Stimulated activated CD4-positive, alpha-beta T cell treated with anti-CD3 and anti-CD28 coated beads, TNF-alpha, amount 100 ng/mL, for 48 hours (primary cell): ENCODE results near the gene RNF220.
"Not testable (repeated sequence)": the region's sequence is repeated elsewhere in the genome, so short reads cannot be mapped to it uniquely, and the experiment has no call there.

Experiments
- DNase-seq, 3 donors: peaks; one replicate each; pipeline ENCODE4 v3.0.0-alpha.2; 2020; ENCODE audit warnings: low read depth in 3 of 3

The RNF220 gene

DNA sequence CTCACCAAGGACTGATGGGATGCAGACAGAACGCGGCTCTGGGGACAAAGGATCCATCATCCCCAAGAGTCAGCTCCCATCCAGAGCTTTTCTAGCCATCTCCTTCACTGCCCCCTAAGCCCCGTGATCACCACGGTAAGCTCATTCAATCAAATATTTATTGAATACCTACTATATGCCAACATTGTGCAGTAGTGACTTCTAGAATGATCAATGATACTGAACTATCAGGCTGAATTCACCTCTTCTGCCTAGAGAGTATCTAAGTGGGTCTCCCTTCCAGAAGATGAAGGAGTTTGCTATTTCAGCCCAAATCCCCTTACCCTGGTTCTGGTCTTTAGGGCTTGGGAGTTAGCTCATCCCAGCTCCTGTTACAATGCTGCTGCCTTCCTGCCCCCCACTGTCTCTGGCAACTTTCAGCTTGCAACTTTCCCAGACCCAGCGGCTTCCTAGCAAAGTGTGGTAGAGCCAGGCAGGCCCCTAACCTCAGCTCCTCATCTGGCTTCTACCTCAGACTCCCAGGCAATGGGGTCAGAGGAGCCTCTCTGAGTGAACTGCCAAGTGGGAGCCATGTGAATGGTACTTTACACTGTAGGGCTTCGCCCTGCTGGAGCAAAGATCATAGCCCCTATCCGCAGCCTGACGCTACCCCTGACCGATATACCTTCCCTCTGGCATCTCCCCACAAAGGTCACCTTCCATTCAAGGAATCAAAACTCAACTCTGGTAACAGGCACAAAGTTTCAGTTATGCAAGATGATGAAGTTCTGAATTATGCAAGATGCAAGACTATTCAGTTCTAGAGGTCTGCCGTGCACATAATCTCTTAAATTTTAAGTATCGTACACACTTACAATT lies 248.3 kb downstream of the RNF220 start:
- DNase-seq: no peak

DNA sequence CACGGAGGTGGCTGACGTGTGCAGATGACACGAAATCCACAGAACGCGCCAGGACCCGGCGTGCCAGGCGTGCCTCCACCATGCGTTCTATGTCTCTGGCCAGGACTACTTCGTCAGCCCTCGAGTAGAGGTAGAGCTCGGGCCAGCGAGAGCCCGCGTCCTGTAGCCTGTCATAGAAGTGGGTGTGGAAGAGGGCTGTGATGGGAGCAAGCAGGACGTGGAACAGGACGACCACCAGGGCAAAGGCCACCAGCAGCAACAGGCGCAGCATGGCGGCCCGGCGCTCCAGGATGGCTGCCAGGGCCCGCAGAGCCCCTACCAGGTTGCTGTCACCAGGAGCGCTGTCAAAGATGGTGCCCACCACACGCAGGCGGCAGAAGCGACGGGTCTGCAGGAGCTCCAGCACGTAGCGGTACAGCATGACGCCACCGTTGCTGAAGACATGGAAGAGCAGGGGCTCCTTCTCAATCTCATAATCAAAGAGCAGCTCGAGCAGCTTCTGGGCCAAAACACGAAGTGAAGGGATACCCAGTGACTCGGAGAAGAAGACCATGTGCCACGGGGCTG lies 249.6 kb downstream of the RNF220 start:
- DNase-seq: no peak

DNA sequence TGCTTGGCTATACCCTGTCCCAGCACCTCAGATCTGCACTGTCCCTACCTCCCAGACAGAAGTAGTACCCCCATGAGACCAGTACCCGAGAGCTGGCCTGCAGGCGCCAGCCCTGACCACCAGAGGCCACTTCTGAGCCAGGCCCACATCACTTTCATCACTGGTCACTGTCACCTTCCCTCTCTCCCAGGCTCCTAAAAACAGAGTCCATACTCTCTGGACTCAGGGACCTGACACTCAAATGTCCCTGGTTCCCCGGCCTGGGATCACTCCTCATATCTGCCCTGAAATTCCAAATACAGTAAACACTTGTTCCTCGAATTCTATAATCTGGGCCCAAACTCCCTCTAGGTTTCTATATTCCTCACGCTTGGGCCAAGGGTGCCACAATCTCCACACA lies 250.6 kb downstream of the RNF220 start:
- DNase-seq: no peak

DNA sequence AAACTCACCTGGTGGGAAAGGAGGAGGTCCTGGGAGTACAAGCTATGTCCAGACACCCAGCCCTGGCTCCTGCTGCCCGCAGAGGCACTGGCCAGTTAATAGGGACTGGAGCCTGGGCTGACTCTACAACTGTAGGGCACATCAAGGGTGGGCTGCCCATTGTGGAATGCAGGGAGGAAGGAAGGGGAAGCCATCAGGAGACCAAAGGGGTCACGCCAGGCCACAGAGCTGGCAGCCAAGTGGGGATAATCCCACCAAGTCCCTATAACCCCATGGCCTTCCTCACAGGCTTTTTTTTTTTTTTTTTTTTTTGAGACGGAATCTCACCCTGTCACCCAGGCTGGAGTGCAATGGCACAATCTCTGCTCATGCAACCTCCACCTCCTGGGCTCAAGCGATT lies 254.5 kb downstream of the RNF220 start:
- DNase-seq: no peak

DNA sequence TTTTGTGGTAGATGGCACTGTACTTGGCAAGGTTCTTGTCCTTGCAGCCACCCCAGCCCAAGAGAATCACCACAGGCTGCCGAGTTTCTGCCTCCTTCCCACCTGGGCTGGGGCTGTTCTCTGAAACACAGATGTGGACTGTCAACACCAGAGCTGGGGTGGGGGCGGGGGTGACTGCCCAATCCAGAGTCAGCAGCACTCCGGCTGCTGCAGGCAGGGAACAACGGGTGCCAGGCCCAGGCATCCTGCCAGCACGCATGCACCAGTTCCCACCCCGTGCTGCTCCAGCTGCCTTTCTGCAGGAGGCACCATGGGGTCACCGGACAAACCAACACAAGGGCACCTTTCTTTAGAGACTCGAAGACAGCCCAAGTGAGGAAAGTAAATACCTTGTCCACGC lies 255.1 kb downstream of the RNF220 start:
- no peak for DNase-seq

DNA sequence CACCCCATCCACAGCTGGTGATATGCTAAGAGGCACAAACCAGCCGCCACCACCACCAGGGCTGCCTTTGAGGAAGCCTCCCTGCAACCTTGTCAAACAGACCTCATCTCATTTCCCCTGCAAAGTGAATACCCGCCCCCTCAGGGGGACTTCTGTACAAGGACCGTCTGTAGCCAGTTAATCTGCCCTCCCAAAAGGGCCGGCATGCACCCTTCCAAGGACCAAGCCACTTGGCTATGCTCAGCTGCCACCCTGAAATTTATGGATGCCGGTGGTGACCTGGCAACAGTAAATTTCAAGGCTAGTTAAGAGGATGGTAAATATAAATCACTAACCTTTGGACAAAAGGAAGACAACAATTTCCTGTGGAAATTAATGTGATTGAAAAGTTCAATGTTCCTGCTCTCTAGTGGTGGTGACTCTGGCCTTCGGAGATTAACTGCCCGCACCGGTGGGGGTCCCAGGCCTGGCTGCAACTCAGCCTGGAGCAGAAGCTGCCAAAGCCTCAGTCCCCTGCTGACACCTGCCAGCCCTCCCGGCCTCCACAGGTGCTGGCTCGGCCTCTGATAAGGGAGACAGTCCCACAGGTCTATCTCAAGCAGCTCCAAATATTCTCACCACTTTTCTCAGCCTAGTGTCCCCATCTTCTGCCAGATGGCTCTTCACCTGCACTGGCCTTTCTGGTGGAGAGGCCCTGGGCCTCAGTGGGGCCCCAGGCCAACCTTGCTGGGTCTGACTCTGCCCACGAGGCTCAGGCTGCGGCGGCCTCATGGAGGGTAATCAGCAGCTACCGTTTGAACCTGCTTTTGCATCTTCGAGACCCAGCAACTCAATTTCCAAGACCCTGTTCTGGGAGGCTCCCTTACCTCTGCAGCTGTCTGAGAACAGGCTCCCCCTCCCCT lies 257.0 kb downstream of the RNF220 start:
- no peak for DNase-seq

- DNase-seq: no peak
These were observed 257.6 kb downstream of the RNF220 start for GRCh38 chr1:44662683-44663030.

GRCh38 chr1:44663417-44663816 lies 258.4 kb downstream of the RNF220 start:
- no peak for DNase-seq

DNA sequence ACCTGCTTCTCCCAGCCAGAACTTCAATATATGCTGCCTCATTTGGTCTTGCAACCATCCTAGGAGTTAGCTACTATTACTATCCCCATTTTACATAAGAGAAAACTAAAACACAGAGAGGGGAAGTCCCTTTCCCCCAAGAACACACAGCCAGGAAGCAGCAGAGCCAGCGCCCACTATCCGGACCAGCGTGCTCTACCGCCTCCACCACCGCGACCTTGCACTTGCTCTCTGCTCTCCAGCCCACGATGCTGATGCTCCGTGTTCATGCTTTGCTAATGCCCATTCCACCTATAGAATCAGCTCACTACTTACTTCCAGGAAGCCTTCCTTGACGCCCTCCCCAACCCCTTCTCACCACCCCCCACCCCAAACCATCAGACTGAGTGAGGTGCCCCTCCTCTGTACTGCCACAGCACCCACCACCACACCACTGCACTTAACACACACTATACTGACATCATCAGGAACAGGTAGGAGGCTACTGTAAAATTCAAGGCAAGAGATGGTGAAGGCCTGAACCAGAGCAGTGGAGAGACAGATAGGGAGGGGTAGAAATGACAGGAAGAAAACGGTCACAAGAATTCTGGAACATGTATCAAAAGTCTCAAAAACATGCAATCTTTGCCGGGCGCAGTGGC lies 259.8 kb downstream of the RNF220 start:
- DNase-seq: peak in 1 of 3 donors; percentile 7

DNA sequence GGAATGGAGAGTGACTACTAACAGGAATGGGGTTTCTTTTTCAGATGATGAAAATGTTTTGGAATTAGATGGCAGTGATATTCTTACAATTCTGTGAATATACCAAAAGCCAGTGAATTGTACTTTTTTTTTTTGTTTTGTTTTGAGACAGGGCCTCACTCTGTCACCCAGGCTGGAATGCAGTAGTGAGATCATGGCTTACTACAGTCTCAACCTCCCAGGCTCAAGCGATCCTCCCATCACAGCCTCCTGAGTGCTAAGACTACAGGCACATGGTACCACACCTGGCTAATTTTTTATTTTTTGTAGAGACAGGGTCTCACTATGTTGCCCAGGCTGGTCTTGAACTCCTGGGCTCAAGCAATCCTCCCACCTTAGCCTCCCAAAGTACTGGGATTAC lies 261.7 kb downstream of the RNF220 start:
- DNase-seq: not testable (repeated sequence)

DNA sequence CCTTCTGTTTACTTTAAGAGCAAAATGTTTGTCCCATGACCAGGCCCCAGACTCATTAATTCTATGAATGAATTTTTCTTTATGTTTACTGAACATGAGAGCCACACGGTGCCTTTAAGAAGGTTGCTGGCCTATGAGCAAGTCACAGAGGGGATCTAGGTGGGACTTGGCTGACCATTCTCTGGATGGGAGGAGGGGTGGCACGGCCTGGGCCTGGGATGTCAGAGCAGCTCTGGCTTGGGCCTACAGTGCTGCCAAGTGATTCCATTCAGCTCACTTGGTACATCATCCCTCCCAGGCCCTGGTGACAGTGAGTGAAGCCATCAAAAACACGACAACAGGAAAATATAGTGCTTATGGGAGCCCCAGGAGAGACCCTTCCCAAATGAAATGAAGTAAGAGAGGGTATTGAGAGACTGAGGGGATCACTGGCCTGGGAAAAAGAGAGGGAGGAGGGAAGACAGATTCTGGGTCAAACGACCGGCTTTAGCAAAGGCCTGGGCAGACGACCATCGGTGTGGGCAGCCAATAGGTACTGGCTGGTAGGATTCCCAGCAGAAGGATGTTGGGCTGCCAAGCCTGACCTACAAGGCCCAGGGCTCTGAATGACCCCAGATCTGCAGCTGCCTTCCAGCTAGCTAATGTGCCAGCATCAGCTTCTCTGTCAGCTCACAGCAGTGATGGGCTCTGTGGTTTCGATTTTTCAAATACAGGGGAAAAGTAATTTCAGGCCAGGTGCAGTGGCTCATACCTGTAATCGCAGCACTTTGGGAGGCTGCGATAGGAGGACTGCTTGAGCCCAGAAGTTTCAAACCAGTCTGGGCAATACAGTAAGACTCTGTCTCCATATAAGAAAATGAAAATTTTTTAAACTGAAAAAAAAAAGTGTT lies 265.9 kb downstream of the RNF220 start:
- DNase-seq: no peak

DNA sequence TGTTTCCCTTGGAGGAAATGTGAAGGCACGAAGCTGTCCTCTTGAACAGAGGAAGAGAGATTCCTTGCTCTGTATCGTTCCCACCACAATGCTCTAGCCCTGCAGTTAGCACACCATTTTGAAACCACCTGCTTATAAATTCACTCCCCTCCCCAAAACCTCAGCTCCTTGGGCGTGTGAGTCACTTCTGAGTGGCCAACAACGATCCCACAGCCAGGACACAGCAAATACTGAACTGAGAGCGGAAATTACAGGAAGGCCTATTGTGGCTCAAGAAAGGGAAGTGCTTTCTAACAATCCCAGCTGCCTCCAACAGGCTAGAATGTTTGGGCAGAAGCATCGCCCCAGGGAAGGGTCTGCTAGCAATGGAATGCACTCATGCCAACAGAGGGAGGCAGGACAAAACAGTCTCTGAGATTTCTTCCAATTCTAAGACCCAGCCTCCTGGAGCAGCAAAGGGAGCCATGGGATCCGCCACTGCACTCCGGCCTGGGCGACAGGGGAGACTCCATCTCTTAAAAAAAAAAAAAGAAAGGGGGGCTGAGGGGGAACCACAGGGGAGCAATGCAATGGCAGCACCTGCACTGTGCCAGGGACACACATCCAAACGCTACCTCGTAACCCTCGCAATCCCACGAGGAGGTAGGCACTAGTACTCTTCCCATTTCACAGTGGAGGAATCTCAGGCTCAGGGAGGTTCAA lies 267.4 kb downstream of the RNF220 start:
- DNase-seq: no peak

DNA sequence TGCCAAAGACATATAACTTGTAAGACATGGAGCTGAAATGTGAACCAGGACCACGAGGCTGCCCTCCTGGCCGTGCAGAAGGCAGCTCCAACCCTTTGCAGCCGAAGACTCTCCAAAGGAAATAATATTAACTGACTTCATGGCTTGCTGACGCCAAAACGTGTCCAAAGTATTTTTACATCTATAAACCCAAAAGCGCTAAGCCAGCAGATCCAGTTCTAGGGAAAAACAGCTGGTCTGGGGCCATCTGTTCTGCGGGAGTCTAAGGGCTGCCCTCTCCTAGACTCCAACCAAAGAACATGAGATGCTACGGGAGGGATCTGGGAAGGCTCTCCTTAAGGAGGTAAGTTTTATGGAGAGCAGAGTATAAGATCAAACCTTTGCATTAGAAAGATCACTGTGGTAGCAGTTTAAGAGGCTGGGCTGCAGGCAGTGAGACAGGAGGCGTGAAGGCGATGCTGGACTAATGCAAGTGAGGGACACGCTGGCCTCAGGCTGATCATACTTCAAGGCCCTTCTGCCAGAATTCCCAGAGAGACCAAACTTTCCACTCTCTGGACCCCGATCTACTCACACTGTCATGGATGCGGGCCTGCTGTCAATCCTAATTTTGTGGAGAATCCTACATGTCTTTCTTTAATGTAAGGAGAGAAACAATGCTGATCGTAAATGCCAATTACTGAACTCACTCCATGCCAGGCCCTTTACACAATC lies 268.1 kb downstream of the RNF220 start:
- DNase-seq: no peak

GRCh38 chr1:44673675-44674112 lies 268.6 kb downstream of the RNF220 start:
- DNase-seq: no peak

DNA sequence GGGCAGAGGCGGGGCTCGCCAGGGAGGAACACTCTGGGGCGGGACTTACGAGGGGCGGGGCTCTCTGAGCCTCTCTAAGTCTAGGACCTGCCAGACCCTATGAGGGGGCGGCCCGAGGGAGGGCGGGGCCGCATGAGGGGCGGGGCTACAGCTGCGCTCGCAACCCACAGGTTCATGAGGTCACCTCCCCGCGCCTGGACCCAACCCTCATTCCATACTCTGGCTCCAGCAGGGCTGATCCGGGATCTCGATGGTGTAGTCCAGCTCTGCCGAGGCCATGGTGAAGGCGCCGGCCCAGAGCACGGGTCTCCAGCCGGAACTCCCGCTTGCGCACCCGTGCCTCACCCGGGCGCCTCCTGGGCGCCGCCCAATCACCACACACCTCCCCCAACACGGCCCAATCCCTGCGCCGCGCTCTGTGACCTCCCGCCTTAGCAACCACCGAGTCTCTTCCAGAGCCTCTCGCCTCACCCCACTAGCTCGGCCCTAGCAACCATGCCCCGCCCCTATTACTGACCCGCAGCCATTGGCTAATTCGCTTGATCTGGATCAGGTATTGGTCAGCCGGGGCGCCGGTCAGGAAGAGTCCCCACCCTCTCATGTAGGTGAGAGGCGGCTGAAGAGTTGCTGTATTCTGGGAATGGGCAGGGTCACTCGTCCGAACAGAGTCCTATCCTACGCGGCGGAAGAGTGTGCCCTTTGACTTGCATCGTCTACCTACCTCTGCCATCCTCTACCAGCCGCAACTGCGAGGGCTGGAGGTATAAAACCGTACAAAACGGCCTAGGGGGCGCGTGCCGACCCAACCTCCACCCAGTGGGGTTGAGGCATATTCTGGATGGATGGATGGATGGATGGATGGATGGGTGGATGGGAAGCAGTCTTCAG lies 269.3 kb downstream of the RNF220 start, which contains the start of the genes ARMH1 and TMEM53:
Gene ARMH1 (plus strand): TSS at position 602 of the 888 bp plus-strand sequence. CDS start 14,984 bp downstream, outside the sequence.
Gene TMEM53 (minus strand): TSS at position 369 of the 888 bp plus-strand sequence. CDS start 90 bp downstream, at position 279.
- DNase-seq: peak; percentile 95 to 98 (median 97)

- DNase-seq: no peak
These were observed 270.1 kb downstream of the RNF220 start for GRCh38 chr1:44675186-44675585.

DNA sequence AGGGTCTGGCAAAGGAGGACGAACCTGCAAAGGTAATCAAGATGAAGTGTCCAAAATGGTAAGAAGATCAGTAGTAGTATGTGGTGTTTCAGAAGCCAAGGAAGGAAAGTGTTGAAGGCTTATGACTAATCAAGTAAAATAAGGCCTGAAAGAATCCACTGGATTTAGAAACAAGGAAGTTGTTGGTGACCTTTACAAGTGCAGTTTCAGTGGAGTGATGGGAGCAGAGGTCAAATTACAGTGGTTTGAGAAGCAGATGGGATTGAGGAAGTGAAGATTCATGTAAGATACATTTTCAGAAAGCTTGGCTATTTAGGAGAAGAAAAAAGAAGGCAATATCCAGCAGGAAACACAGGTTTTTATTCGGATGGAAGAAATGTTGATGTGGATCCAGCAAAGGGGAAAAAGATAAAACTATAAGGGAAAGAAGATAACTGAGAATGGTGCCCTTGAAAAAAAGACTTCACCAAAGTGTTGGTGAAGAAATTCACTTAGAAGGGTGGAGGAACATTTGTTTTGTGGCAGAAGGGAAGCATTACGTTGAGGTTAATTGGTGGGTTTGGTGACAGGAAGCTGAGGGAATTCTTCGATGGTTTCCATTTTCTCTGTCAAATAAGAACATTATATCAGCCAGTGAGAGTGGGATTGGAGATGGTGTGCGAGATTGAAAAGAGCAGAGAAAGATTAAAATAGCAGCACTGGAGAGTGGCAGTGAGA lies 271.6 kb downstream of the RNF220 start:
- DNase-seq: no peak
